SK-N-SH (cell line): ENCODE results near the gene RC3H2. TPM values are rescaled to one million over a fixed set of nuclear protein-coding genes. Genes with fewer than 3 reads are reported as not detected.

Experiments used
- CTCF ChIA-PET: fragments of 300-600, 350-600 bp; formaldehyde crosslinking; extraction: SDS; loops from one replicate; lab custom pipeline; 2021; lab: Yijun Ruan, JAX
- POLR2A ChIA-PET: fragments of 350-600 bp; sonication (Branson Sonifier 250); formaldehyde crosslinking; extraction: SDS; loops from one replicate; lab custom pipeline; 2020; ENCODE audit warnings: antibody characterized with exemption, inconsistent platforms; lab: Yijun Ruan, JAX
- DNase-seq: peaks from one replicate; pipeline ENCODE4 v3.0.0; 2012
- H2AFZ ChIP-seq: fragments of 200-600 bp; sonication (generic); 2 replicates; pipeline ENCODE4 v1.8.1; 2016; ENCODE audit warnings: antibody characterized with exemption, mild to moderate bottlenecking, low read depth
- H3F3A ChIP-seq: fragments of 200-600 bp; sonication (generic); replicated peaks from 2 replicates; pipeline ENCODE3; 2016; ENCODE audit warnings: antibody characterized with exemption, mild to moderate bottlenecking; ENCODE audit not compliant: insufficient read depth
- H3K27ac ChIP-seq, 2 experiments: fragments of 200-500 bp in 1 of 2; fragments of 200-600 bp in 1 of 2; sonication (Bioruptor generic) in 1 of 2; sonication (generic), shearing (Covaris generic) in 1 of 2; 2 replicates each; pipeline versions ENCODE4 v1.5.1 to v1.6.1; 2014 to 2016; ENCODE audit warnings: low read depth in 2 of 2, inconsistent platforms in 1 of 2, low read length in 1 of 2, mild to moderate bottlenecking in 1 of 2, mixed read lengths in 1 of 2
- H3K27me3 ChIP-seq: fragments of 200-600 bp; sonication (generic), shearing (Covaris generic); 2 replicates; pipeline ENCODE4 v1.6.1; 2016; ENCODE audit warnings: mixed run types; ENCODE audit not compliant: insufficient read depth
- H3K36me3 ChIP-seq, 2 experiments: fragments of 200-500 bp in 1 of 2; fragments of 200-600 bp in 1 of 2; sonication (Bioruptor generic) in 1 of 2; sonication (generic) in 1 of 2; replicated peaks in 1 of 2; 2 replicates each; pipeline versions ENCODE3 to v1.5.1; 2014 to 2016; ENCODE audit warnings: low read length in 1 of 2, mild to moderate bottlenecking in 1 of 2; ENCODE audit not compliant: insufficient read depth in 2 of 2, control insufficient read depth in 1 of 2
- H3K4me1 ChIP-seq, 2 experiments: fragments of 200-500 bp in 1 of 2; fragments of 200-600 bp in 1 of 2; sonication (Bioruptor generic) in 1 of 2; sonication (generic), shearing (Covaris generic) in 1 of 2; 2 replicates each; pipeline versions ENCODE4 v1.5.1 to v1.6.1; 2014 to 2016; ENCODE audit warnings: low read depth in 1 of 2, low read length in 1 of 2, mixed run types in 1 of 2; ENCODE audit not compliant: insufficient read depth in 2 of 2, control insufficient read depth in 1 of 2
- H3K4me2 ChIP-seq: fragments of 200-600 bp; sonication (generic), shearing (Covaris generic); 2 replicates; pipeline ENCODE4 v1.6.1; 2017; ENCODE audit warnings: mixed run types
- H3K4me3 ChIP-seq, 2 experiments: fragments of 200-500 bp in 1 of 2; fragments of 200-600 bp in 1 of 2; sonication (Bioruptor generic) in 1 of 2; sonication (generic), shearing (Covaris generic) in 1 of 2; 2 replicates each; pipeline versions ENCODE4 v1.5.1 to v1.8.1; 2014 to 2016; ENCODE audit warnings: low read depth in 2 of 2, inconsistent platforms in 1 of 2, low read length in 1 of 2, mild to moderate bottlenecking in 1 of 2, mixed read lengths in 1 of 2, moderate library complexity in 1 of 2
- H3K79me2 ChIP-seq: fragments of 200-600 bp; sonication (generic); 2 replicates; pipeline ENCODE4 v1.8.1; 2017; ENCODE audit warnings: mild to moderate bottlenecking; ENCODE audit not compliant: insufficient read depth
- H3K9ac ChIP-seq: fragments of 200-600 bp; sonication (generic); 2 replicates; pipeline ENCODE4 v1.6.1; 2017; ENCODE audit warnings: mixed run types
- H3K9me2 ChIP-seq: fragments of 200-600 bp; sonication (generic); 2 replicates; pipeline ENCODE4 v1.6.1; 2017; ENCODE audit warnings: mixed run types
- H3K9me3 ChIP-seq: fragments of 200-600 bp; sonication (generic); 2 replicates; pipeline ENCODE4 v1.6.1; 2017; ENCODE audit warnings: mixed run types, mild to moderate bottlenecking, moderate library complexity
- H4K20me1 ChIP-seq: fragments of 200-600 bp; sonication (generic); 2 replicates; pipeline ENCODE4 v1.6.1; 2017; ENCODE audit warnings: mild to moderate bottlenecking, mixed run types; ENCODE audit not compliant: insufficient read depth
- JUND ChIP-seq: IDR thresholded peaks from 2 replicates; pipeline ENCODE4 v1.4.0; 2012
- MAX ChIP-seq: IDR thresholded peaks from 2 replicates; pipeline ENCODE4 v1.4.0; 2012; ENCODE audit warnings: low read depth
- MEF2A ChIP-seq: IDR thresholded peaks from 2 replicates; pipeline ENCODE4 v1.4.0; 2012; ENCODE audit warnings: low read depth, borderline replicate concordance
- REST ChIP-seq: IDR thresholded peaks from 2 replicates; pipeline ENCODE4 v1.6.1; 2012; ENCODE audit warnings: mild to moderate bottlenecking, low read depth, low read length, moderate library complexity
- USF2 ChIP-seq: fragments of 150-350 bp; IDR thresholded peaks from 2 replicates; pipeline ENCODE4 v1.6.1; 2017; ENCODE audit warnings: antibody characterized with exemption, low read length, low read depth, borderline replicate concordance
- WGBS: methylation state at CpG from one replicate; pipeline ENCODE4 v1.1.6; 2017; ENCODE audit warnings: low lambda C conversion rate; 5-methylcytosine and 5-hydroxymethylcytosine counted together
- polyA plus RNA-seq, 3 experiments: library from polyadenylated mRNA; depleted of rRNA; stranded (reverse); fragments of >200 nt; gene quantifications; 2 replicates each; pipeline ENCODE4 v1.2.3, GENCODE V29; 2012

RC3H2 gene
- polyA plus RNA-seq, 1 of the 3 experiments (the other 2 are of a cell fraction): 12.4 TPM

GRCh38 chr9:122946461-122947005 is 41.4 kb upstream of the RC3H2 start (continued):
- no peak for TF ChIP-seq MEF2A

- 94% methylated on average over 4 of the region's 4 CpGs for WGBS
These were observed 40.1 kb upstream of the RC3H2 start for GRCh38 chr9:122944960-122945888.

GRCh38 chr9:122941582-122942234 is 36.5 kb upstream of the RC3H2 start:
- peaks cover 69% of the 10 kb centered on the region for H3K79me2 ChIP-seq
- TF ChIP-seq JUND: no peak
- TF ChIP-seq REST: peak; percentile 91
- TF ChIP-seq MAX: 0 out of 2 replicates have a peak, but pooled peaks have one; percentile 16
- peaks cover 9 to 36% of the 10 kb centered on the region in 2 experiments for H3K36me3 ChIP-seq
- 11% methylated on average over 17 of the region's 17 CpGs for WGBS
- H3K9me2 ChIP-seq: no peaks in the 10 kb centered on the region
- peak overlapping the region; percentile 71 to 76 for H3K4me3 ChIP-seq
- H3K9ac ChIP-seq: peak overlapping the region; percentile 90
- H4K20me1 ChIP-seq: peaks cover 46% of the 10 kb centered on the region
- peak overlapping the region; percentile 85 for H3K4me2 ChIP-seq
- H3K27ac ChIP-seq: peak overlapping the region; percentile 76 to 82
- H3K27me3 ChIP-seq: no peaks in the 10 kb centered on the region
- ChIA-PET CTCF (interaction anchor here (1.0 to 1.2 kb wide), 3 partner anchors 9 to 444 kb away, joined by 3 to 5 read pairs (median 3); no protein-coding TSS in a partner anchor), POLR2A (interaction anchor here (1.7 kb wide), 2 partner anchors 10 to 28 kb away, joined by 14 to 30 read pairs; partner anchors contain the start of genes ZBTB26 and ZBTB6)
- no peak overlapping the region for H2AFZ ChIP-seq
- H3F3A ChIP-seq: peaks cover 19% of the 10 kb centered on the region
- H3K9me3 ChIP-seq: no peaks in the 10 kb centered on the region
- H3K4me1 ChIP-seq: peaks cover 0 to 15% of the 10 kb centered on the region in 2 experiments; a peak in 2 of 4 replicates
- no peak for DNase-seq

More at GRCh38 chr9:122944960-122945888, 40.1 kb upstream of the RC3H2 start:
- Histone ChIP-seq H3K9ac (no peak overlapping the region), H4K20me1 (peaks cover 71% of the 10 kb centered on the region), H3K9me3 (no peaks in the 10 kb centered on the region), H3K36me3 (peaks cover 0 to 14% of the 10 kb centered on the region in 2 experiments), H3K9me2 (no peaks in the 10 kb centered on the region), H3K4me1 (peaks cover 0 to 25% of the 10 kb centered on the region in 2 experiments; a peak in 2 of 4 replicates), H2AFZ (no peak overlapping the region), H3K4me2 (no peak overlapping the region), H3K27ac (no peak overlapping the region), H3K79me2 (peaks cover 93% of the 10 kb centered on the region), H3K27me3 (no peaks in the 10 kb centered on the region), H3F3A (peaks cover 11% of the 10 kb centered on the region), H3K4me3 (no peak overlapping the region)
- ChIA-PET CTCF (interaction anchor here (0.8 kb wide), 1 partner anchor 47 kb away, joined by 3 read pairs; no protein-coding TSS in a partner anchor), POLR2A (no interaction called here)
- DNase-seq: no peak
- TF ChIP-seq USF2: no peak
